Bronchial epithelial cell (primary cell): ENCODE measurements around the gene SLC35E4. TPM values are rescaled to one million over a fixed set of nuclear protein-coding genes. Genes with fewer than 3 reads are reported as not detected.
"Not testable (repeated sequence)": the region's sequence is repeated elsewhere in the genome, so short reads cannot be mapped to it uniquely, and the experiment has no call there.

Experiments used
- DNase-seq: peaks from one replicate; pipeline ENCODE4 v3.0.0-alpha.2; 2010; ENCODE audit warnings: low read depth
- FAIRE-seq: peaks from 2 replicates; lab custom pipeline; 2011; peaks lifted over from hg19 to GRCh38; lab: Jason Lieb, UNC
- H3K27me3 ChIP-seq: 2 replicates; pipeline ENCODE4 v1.5.1; 2011; ENCODE audit warnings: low read length; ENCODE audit not compliant: control insufficient read depth, insufficient read depth
- H3K36me3 ChIP-seq: 2 replicates; pipeline ENCODE4 v1.5.1; 2011; ENCODE audit warnings: low read length; ENCODE audit not compliant: control insufficient read depth, insufficient read depth
- H3K4me3 ChIP-seq: 2 replicates; pipeline ENCODE4 v1.5.1; 2011; ENCODE audit warnings: mild to moderate bottlenecking, low read depth, low read length, control low read depth
- CTCF ChIP-seq: IDR thresholded peaks from 2 replicates; pipeline ENCODE4 v1.5.1; 2011; ENCODE audit warnings: mild to moderate bottlenecking, moderate library complexity, low read length, control low read depth, inconsistent platforms; ENCODE audit not compliant: insufficient read depth, severe bottlenecking
- total RNA-seq: library from RNA; depleted of rRNA; stranded (reverse); fragments of >200 nt; gene quantifications from 2 replicates; pipeline ENCODE4 v1.2.1, GENCODE V29; 2014

Gene SLC35E4
- total RNA-seq, 1 donor from 2014 or later = 4.7 TPM

- DNase-seq (no peak), FAIRE-seq (no peak)
- H3K27me3 ChIP-seq = no peaks in the 10 kb centered on the region
- peak overlapping the region; percentile 70 for H3K4me3 ChIP-seq
- no peak for TF ChIP-seq CTCF
- peaks cover 1% of the 10 kb centered on the region for H3K36me3 ChIP-seq
Observed at GRCh38 chr22:30668386-30668710, 32.8 kb downstream of the SLC35E4 start.

- FAIRE-seq (no peak), DNase-seq (no peak)
Observed at GRCh38 chr22:30671071-30671470, 35.5 kb downstream of the SLC35E4 start.

GRCh38 chr22:30673136-30673535, 37.6 kb downstream of the SLC35E4 start:
- FAIRE-seq (no peak), DNase-seq (no peak)
- no peaks in the 10 kb centered on the region for H3K36me3 ChIP-seq
- no peak for TF ChIP-seq CTCF
- no peaks in the 10 kb centered on the region for H3K27me3 ChIP-seq
- H3K4me3 ChIP-seq = no peak overlapping the region

More at GRCh38 chr22:30671071-30671470, 35.5 kb downstream of the SLC35E4 start:
- no peaks in the 10 kb centered on the region for H3K27me3 ChIP-seq
- no peaks in the 10 kb centered on the region for H3K36me3 ChIP-seq
- no peak overlapping the region for H3K4me3 ChIP-seq
- no peak for TF ChIP-seq CTCF

- FAIRE-seq = no peak
- no peak for TF ChIP-seq CTCF
- H3K36me3 ChIP-seq = no peaks in the 10 kb centered on the region
- H3K4me3 ChIP-seq = no peak overlapping the region
- DNase-seq = no peak
- no peaks in the 10 kb centered on the region for H3K27me3 ChIP-seq
Observed at GRCh38 chr22:30674482-30674881, 38.9 kb downstream of the SLC35E4 start.

DNA sequence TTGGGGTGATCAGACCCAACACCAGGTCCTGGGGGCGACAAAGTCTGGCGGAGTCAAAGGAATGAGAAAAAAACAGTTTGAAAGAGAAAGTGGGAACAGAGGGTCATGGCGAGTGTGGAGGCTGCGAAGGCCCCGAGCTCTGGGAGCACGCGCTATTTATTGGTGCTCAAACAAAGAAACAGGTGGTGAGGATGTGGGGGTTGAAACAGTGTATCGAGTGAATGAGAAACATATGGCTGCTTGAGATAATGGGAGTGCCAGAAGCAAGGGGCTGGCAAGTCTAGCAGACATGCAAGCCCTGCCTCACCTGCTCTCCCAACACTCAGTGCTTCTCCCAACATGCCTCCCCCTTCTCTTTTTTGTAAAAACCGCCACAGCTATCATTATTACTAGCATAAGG, 39.9 kb downstream of the SLC35E4 start:
- DNase-seq (no peak), FAIRE-seq (no peak)
- Histone ChIP-seq H3K36me3 (no peaks in the 10 kb centered on the region), H3K4me3 (no peak overlapping the region), H3K27me3 (no peaks in the 10 kb centered on the region)
- TF ChIP-seq CTCF = no peak

DNA sequence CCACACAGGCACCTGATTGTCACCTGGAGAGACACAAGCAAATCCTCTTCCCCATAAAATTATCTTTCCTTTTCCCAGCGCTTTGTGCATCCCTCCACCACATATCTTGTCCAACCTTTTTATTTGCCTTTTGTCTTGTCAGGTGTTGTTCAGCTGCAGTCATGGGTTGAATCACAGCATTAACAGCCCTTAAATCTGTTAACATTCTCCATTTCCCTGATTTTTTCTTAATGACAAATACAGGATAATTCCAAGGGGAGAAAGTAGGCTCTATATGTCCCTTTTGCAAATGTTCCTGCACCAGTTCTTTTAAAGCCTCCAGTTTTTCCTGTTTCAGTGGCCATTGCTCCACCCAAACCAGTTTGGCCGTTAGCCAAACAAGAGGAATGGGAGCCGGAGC, 41.0 kb downstream of the SLC35E4 start:
- H3K4me3 ChIP-seq, H3K36me3 ChIP-seq, DNase-seq, FAIRE-seq, H3K27me3 ChIP-seq: not testable (repeated sequence)

DNA sequence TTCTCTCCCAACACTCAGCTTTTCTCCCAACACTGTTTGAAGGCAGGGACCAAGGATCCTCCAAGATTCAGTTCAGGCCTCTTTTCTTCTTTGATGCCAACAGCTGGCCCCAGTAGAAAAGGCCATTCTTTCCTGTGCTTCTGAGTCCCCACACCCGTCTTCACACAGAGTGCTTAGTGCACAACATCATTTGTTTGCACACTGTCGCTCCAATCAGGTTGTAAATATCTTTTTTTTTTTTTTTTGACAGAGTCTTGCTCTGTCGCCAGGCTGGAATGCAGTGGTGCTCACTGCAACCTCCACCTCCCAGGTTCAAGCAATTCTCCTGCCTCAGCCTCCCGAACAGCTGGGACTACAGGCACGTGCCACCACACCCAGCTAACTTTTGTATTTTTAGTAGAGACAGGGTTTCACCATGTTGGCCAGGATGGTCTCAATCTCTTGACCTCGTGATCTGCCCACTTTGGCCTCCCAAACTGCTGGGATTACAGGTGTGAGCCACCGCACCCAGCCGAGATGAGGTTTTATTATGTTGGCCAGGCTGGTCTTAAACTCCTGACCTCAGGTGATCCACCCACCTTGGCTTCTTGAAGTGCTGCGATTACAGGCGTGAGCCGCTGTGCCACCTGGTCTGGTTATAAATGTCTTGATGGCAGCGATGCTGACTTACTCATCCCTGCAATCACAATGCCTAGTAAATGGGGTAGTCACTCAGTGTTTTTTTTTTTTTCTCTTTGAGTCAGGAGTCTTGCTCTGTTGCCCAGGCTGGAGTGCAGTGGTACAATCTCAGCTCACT, 44.5 kb downstream of the SLC35E4 start:
- not testable (repeated sequence) for H3K36me3 ChIP-seq, H3K4me3 ChIP-seq, FAIRE-seq

More for the DNA sequence above, 44.5 kb downstream of the SLC35E4 start:
- not testable (repeated sequence) for DNase-seq, H3K27me3 ChIP-seq
